Activated naive CD4-positive, alpha-beta T cell treated with anti-CD3 and anti-CD28 coated beads, Interleukin-2, amount 50 U/mL, for 16 hours (primary cell): ENCODE data around the gene TUSC7.

Source experiments
- DNase-seq: peaks from one replicate; pipeline ENCODE4 v3.0.0-alpha.2; 2020

TUSC7 gene

DNA sequence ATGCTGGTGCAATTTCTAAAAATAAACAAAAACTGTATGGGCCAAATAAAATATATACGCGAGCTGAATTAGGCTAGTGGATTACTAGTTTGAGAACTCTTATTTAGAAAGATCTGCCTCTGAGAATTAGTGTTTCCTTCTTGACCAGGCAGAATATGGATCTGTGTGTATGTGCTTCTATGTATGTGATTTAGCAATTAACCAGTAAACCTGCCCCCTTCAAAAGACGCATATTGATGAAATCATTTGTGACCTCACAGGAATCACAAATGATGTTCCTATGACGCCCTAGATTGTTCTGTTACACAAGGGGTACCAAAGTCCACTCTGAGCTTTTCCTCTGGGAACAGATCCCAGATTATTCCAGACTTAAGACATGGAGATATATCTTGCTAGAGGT lies at the start of gene TUSC7:
Gene TUSC7, plus strand, starts transcription at position 301 of the 400 bp plus-strand sequence.
- DNase-seq, result no peak

- no peak for DNase-seq
Measured at GRCh38 chr3:116661196-116661595, 48.4 kb upstream of the TUSC7 start.

DNA sequence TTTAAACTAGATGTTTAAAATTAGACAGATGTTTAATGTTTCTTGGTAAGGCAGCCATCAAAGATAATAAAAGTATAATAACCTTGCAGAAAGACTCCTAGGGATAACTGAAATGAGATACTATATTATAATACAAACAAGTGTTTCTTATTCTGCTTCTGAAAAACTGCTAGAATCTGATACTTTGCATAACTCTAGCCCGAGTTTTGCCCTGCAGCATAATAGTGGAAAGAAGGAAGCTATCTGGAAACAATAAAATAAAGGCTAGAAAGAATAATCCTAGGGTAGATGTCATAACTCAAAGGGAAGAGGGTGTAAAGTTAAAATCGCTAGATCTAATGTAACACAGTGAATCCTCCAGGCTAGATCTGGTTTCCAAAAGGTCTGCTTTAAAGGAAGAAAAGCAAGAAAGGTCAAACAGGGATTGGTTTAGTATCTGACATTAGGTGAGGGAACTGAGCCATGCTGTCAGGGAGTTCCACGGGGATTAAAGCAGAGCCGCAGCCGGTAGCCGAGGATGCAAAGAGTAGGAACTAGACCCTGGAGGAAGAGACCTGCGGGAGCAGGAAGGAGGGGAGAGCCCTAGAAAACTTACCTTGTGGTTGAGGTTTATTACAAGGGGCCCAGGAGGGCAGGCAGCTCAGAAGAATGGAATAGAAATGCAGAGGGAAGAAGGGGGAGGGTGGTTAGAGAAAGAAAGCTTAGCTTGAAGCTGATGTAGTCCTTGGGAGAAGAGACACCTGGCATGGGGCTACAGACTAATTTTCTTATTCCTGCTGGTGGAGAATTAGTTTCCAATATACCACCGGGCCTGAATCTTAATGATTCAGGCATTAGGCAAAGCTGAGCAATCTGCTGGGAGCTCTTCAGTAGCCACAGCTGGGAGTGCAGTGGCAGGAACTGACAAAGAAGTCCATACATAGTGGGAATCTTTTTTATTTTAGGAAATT lies 46.1 kb upstream of the TUSC7 start:
- no peak for DNase-seq

DNA sequence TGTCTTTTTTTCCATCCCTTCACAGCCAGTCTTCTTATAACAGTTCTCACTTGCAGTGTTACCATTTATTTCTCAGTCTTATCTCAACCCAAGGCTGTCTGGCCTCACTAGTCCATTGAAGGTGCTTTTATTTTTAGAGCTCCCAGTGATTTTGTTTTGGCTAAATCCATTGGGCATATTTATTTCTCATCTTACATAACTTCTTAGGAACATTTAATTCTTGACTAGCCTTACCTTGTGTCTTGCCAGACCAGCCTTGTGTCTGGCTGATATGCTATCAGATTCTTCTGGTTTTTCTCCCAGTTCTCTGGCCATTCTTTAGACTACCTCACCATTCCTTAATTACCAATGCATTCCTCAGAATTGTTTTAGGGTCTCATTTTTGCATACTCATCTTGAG lies 42.3 kb upstream of the TUSC7 start:
- DNase-seq, result no peak

- no peak for DNase-seq
Measured at GRCh38 chr3:116667791-116668190, 41.8 kb upstream of the TUSC7 start.

- DNase-seq, result no peak
Measured at GRCh38 chr3:116669576-116669975, 40.0 kb upstream of the TUSC7 start.

DNA sequence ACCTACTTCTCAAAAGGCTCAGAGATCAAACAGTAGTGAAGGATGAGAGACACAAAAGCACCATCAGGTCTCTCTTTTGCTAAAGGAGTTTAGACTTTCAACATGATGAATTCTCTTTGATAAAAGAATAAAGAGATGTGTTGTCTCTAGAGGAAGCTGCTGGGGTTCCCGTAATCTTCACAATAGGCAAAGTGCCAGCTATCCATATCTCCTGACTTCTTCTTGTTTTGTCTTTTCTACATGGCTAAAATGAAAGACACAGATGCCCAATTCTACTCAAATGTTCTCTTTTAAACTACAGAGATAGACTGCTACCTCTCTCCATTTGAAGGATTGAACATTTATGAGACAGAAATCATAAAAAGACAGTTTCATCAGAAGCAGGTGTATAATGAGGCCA lies 38.4 kb upstream of the TUSC7 start:
- DNase-seq, result no peak

DNA sequence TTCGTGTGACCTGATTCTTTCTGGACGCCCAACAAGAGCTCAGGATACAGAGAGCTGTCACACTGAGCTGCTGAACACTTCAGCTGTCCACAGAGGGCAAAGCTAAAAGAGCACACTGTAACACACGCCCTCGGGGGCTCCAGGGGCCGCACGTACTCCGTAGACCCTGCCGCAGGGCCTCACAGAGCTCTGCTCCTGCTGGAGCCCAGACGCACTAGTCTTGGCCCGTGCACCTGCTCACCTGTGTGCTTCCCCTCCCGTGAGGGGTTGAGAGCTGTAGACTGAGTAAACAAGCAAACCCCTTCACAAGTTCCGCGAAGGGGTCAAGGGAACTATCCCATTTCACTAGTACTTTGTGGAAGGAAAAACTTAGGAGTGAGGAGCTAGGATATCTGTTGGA lies 30.7 kb upstream of the TUSC7 start:
- no peak for DNase-seq

DNA sequence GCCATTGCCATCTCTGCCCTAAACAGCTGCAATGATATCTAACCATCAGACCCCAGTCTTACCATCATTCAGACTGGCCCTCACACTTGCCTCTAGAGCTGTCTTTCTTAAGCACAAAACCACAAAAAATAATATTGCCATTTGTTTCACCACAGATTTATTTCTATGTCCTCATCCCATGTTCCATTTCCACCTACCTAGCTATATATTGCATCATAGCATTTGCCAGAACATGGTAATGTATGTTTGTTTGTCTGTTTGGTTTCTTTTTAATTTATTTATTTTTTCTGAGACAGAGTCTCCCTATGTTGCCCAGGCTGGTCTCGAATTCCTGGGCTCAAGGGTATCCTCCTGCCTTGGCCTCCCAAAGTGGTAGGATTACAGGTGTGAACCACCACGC lies 18.5 kb upstream of the TUSC7 start:
- no peak for DNase-seq

DNA sequence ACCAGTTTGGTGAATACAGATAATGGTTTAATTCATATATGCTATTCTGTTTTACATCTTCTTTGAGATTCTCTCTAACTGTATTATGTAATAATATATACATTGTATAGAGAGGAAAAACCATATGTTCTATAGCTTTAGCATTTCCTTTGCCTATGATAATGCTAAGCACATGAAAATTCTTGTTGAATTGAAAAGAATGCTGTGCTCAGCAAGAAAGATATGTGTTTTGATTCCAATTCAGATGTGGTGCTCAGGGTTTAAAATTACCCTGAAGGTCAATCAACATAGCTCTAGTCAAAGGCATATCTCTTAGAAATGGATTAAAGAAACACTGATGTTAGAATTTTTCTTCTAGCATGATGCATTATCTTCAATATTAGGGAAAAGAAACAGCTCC lies 8.5 kb upstream of the TUSC7 start:
- DNase-seq, result no peak

GRCh38 chr3:116702334-116702733 lies 7.2 kb upstream of the TUSC7 start:
- no peak for DNase-seq

DNA sequence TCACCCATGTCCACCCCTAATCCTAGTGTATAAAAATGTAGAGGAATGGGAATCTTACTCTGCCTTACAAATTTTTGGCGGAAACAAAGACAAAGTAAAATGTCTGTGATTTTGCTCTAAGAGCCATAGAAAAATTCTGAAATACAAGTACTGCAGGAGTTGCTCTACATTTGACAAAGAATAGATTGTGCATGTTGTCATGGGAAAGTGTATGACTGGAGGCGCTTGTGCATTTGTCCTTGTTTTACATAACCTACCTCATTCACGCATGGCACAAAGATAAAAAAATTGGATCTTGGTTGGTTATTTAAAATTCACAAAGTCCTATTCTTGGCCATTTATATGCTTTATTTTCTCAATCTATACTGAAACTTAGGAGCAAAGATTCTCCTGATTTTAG lies 2.0 kb upstream of the TUSC7 start:
- DNase-seq, result no peak

DNA sequence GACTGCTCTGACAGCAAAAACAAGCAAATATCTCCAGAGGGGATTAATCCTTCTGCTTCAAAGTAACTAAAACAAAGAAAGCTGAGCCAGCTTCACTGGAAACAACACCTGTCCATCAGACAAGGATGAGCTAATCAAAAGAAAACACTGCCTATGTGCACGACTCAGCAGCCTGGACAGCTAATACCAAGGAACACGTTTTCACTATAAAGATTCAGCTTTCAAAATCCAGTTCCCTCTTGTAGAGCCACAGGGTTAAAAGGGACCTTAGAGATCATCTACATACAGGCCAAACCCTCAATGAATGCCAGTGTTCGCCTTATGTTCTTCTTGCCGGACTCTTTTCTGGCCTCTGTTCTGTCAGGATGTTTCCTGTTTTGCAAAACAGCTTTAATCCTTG lies 6.9 kb downstream of the TUSC7 start:
- DNase-seq, result no peak

DNA sequence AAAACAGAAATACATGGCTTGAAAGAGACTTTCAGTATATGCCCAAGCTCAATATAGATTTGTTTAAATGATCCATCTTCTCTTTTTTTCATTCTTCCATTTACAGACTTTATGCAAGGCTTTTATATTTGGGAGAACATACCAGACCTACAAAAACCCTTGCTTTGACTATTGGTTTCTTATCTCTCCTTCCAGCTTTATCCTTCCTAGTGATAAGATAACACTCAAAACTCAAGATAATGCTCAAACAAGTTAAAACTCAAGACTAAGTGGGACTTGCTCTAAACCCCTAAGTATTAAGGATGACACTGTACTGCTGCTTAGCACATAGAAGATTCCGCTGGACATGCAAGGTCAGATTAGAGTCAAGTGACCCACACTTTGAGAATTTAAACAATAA lies 8.0 kb downstream of the TUSC7 start:
- DNase-seq, result no peak

DNA sequence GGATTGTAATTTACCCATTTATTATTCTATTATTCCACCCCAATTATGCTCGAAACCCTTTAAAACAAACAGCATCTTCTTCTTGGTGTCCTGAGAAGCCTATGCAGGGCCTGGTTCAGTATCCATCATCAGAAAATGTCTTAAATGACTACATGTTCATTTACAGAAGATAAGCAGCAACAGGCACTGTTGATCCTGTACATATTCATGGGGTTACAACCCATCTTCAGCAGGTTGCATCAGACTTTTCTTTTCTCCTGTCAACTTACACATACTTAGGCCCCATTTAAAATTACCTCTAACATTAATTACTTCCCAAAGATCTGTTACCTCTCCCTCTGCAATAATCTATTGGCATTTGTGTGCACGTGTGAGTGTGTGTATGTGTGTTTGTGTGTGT lies 18.9 kb downstream of the TUSC7 start:
- DNase-seq, result no peak

DNA sequence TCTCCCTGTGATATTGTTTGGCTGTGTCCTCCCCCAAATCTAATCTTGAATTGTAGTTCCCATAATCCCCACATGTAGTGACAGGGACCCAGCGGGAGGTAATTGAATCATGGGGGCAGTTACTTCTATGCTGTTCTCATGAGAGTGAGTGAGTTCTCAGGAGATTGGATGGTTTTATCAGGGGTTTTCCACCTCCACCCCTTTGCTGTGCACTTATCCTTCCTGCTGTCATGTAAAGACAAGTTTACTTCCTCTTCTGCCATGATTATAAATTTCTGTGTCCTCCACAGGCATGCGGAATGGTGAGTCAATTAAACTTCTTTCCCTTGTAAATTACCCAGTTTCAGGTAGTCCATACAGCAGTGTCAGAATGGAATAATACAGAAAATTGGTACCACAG lies 24.7 kb downstream of the TUSC7 start:
- DNase-seq, result no peak

GRCh38 chr3:116739678-116740077 lies 30.1 kb downstream of the TUSC7 start:
- DNase-seq, result no peak

DNA sequence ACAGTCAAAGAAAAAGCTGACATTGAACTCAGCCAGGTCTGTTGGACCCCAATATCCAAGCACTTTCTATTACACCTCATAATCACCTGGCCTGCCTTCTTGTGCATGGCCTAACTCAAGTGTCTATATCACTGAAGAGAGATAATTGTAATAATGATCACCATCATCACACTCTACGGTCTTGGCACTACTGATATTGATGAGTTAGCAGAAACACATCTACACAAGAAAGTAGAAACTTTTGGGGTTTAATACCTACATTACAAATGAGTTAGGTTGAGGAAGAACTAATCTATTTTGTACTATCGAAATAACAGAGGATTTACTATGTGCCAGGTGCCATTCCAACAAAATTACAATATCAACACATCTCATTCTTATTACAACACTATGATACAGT lies 30.7 kb downstream of the TUSC7 start:
- DNase-seq, result no peak

- DNase-seq, result no peak
Measured at GRCh38 chr3:116741467-116741866, 31.9 kb downstream of the TUSC7 start.

GRCh38 chr3:116743062-116743461 lies 33.5 kb downstream of the TUSC7 start:
- DNase-seq, result no peak

DNA sequence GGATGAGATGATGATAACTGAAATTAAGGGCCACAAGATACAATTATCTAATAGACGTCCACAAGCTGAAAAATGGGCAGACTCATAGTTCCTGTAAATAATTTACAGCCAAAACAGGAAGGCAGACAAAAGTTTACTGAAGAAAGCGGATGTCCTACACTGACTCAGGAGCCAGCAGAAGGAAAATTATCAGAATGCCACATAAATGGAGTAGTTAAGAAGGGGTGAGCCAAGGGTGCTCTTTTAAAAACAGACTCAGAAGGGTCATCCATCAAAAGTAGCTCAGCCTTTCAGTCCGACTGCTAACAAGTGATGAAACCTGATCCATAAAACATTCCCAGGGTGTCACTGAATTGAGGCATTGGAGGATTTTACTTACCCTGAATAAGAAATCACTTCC lies 39.8 kb downstream of the TUSC7 start:
- DNase-seq, result no peak

DNA sequence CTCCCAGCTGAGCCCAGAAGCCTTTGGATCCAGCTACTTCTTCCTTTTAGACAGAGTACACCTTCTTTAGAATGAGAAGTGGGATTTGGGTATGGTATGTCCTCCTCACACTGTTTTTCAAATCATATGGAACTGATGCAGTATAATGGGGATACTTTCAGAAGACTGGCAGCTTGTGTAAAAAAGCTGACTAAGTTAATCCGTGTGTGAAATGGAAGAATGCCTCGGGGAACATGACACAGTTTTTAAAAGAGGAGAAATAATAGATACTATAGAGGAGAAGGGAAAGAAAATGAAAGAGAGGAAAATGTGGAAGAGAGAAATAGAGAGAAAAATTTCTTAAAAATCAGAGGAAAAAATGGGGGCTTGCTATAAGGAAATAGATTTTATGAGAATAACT lies 47.7 kb downstream of the TUSC7 start:
- no peak for DNase-seq

DNA sequence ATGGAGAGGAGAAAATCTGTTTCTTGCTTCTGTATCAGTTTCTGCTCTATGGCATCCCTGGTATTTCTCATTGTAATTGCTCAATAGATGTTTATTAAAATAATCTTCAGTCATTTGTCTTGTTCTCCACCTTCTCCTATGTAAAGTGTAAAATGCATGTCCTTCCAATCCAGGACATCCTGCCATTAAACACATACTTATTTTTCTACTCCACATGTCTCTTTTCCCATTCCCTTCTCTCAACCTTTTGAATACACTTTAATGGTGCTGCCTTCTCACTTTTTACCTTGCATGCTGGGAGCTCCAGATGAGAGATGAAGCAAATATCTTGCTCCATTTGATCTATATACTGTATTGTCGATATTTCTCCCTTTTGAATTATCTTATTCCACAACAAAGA lies 49.7 kb downstream of the TUSC7 start:
- DNase-seq, result no peak
